Activated CD8-positive, alpha-beta memory T cell treated with anti-CD3 and anti-CD28 coated beads, Interleukin-2, amount 50 U/mL, for 4 hours (primary cell): ENCODE results near the gene ACAA2.
A peak's percentile ranks its signal among the peaks of the same experiment; 100 is the strongest.
"Not testable (repeated sequence)": the region's sequence is repeated elsewhere in the genome, so short reads cannot be mapped to it uniquely, and the experiment has no call there.

Experiments
- DNase-seq: peaks from one replicate; pipeline ENCODE4 v3.0.0-alpha.2; 2020

The ACAA2 gene

GRCh38 chr18:49843778-49844625 lies 30.7 kb upstream of the ACAA2 start:
- no peak for DNase-seq

GRCh38 chr18:49843131-49843530 lies 29.8 kb upstream of the ACAA2 start:
- no peak for DNase-seq

- no peak for DNase-seq
These were observed 29.3 kb upstream of the ACAA2 start for GRCh38 chr18:49842656-49843055.

GRCh38 chr18:49841236-49842217 lies 28.2 kb upstream of the ACAA2 start:
- no peak for DNase-seq

DNA sequence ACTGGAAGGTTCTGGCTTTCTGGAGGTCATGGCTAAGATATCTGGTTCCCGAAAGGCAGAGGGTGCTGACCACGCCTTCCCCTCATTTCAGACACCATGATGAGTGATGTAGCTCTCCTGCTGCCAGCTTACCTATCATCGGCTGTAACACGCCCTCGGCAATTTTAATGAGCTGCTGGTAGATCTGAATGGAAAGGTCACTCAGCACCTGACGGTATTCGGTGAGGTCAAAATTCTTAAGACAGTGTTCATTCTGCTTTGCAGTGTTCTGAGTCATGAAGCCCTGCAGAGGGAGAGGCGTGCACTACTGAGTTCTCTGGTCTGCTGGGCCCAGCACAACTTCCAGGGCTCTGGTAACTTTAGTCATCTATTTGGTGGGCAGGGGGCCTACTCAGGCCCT lies 25.7 kb upstream of the ACAA2 start:
- DNase-seq: no peak

GRCh38 chr18:49838381-49838780 lies 25.0 kb upstream of the ACAA2 start:
- no peak for DNase-seq

- no peak for DNase-seq
These were observed 24.6 kb upstream of the ACAA2 start for GRCh38 chr18:49837889-49838288.

- DNase-seq: not testable (repeated sequence)
These were observed 24.0 kb upstream of the ACAA2 start for GRCh38 chr18:49837316-49837835.

GRCh38 chr18:49835405-49835804 lies 22.1 kb upstream of the ACAA2 start:
- DNase-seq: no peak

DNA sequence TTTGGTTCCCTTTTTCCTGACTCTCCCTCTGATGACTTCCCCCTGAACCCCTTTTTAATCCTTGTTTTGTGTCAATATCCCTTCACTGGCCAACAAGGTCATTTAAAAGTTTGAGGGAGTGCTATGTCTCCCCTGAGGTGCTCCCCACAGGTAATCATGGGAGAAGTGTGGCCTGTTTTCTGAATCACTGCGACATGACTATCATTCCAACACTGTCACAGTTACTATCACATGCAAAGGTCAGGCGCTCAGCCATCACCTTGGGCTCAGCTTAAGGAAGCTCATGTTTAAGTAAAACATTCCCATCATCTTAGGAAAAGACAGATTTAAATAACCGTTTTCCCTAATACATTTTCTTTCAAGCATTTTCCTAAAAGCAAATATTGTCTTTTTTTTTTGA lies 20.9 kb upstream of the ACAA2 start:
- no peak for DNase-seq

DNA sequence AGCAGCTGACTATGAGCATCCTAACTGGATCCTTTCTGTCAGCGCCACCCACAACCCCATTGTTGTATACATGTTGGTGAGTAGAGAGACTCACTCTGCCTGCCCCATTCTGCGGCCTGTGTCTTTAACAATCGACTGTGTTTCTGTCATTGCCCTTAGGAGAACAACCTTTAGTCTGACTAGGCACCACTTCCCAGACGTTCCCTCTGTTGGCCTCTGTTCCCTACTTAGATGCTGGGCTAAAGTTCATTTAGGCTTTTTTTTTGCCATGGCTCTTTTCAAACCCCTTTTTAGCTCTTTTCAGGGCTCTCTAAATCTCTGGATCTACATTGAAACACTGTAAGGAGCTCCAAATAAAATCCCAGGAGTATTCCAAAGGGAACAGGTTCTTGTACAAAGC lies 20.5 kb upstream of the ACAA2 start:
- no peak for DNase-seq

DNA sequence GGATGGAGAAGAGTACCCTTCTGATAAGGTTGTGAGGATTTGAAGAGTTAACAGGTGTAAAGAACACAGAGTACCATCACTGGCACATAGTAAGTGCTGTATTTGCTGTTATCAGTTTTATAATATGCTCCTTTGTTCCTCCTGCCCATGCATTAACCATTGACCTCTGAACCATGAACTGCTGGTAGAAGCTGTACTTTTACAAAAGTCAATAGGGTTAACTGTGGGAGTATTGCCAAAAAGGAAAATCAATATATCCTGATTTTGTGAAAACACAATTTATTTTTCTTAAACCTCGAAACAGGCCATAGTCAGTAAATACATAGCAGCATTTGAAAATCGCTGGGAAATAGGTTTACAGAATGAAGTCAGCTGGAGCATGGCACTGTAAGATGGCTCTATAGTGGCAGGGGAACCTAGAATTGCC lies 18.9 kb upstream of the ACAA2 start:
- DNase-seq: no peak

- DNase-seq: no peak
These were observed 14.7 kb upstream of the ACAA2 start for GRCh38 chr18:49827996-49828395.

GRCh38 chr18:49819823-49820671 lies 6.7 kb upstream of the ACAA2 start:
- DNase-seq: peak; percentile 22

- DNase-seq: no peak
These were observed 5.8 kb upstream of the ACAA2 start for GRCh38 chr18:49819071-49819662.

GRCh38 chr18:49817947-49818346 lies 4.6 kb upstream of the ACAA2 start:
- DNase-seq: no peak

DNA sequence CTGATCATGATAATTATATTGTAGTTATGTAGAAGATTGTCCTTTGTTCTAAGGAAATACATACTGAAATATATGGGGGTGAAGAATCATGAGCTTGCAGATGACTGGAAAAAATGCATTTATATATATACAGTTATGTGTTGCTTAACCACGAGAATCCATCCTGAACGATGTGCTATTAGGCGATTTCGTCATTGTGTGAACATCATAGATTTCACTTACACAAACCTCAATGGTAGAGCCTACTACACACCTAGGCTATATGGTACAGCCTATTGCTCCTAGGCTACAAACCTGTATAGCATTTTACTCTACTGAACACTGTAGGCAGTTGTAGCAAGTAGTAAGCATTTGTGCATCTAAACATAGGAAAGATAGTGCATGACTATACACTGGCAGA lies 2.6 kb upstream of the ACAA2 start:
- no peak for DNase-seq

- peak; percentile 51 for DNase-seq
These were observed 790 bp upstream of the ACAA2 start for GRCh38 chr18:49814147-49814499.

DNA sequence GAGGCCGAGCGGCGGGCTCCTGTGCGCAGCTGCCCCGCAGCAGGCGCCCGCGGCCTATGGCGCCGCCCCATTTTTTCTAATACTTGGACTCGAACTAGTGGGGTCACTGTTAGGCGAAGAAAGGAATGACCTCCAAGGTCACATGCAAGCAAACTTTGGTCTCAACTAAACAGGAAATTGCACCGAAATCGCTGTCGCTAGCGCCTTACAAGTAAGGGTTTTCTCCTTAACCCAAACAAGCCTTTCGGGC lies 339 bp downstream of the ACAA2 start:
- DNase-seq: no peak

- DNase-seq: no peak
These were observed 856 bp downstream of the ACAA2 start for GRCh38 chr18:49812286-49813068.

- no peak for DNase-seq
These were observed 2.0 kb downstream of the ACAA2 start for GRCh38 chr18:49811151-49811938.
